CD14-positive monocyte (primary cell): ENCODE results near the gene DPP6. TPM values are rescaled to one million over a fixed set of nuclear protein-coding genes. Genes with fewer than 3 reads are reported as not detected.

ENCODE experiments used
- DNase-seq, 3 donors: peaks; one replicate each; pipeline ENCODE4 v3.0.0-alpha.2; 2011 to 2022
- H2AFZ ChIP-seq: 2 replicates; pipeline ENCODE4 v1.6.0; 2012; ENCODE audit warnings: mild to moderate bottlenecking, low read depth, low read length, inconsistent platforms; ENCODE audit not compliant: insufficient read depth, poor library complexity, severe bottlenecking
- H3K27ac ChIP-seq, 2 donors: 1 replicate in 1 of 2; 2 replicates in 1 of 2; pipeline ENCODE4 v1.5.1; 2012 to 2013; ENCODE audit warnings: low read length in 2 of 2, control low read depth in 1 of 2, inconsistent platforms in 1 of 2, low read depth in 1 of 2, mild to moderate bottlenecking in 1 of 2
- H3K27me3 ChIP-seq, 2 donors: one replicate each; pipeline versions ENCODE4 v1.6.0 to v1.6.1; 2011 to 2013; ENCODE audit warnings: low read length in 2 of 2; ENCODE audit not compliant: control insufficient read depth in 2 of 2, insufficient read depth in 2 of 2
- H3K36me3 ChIP-seq, 2 donors: replicated peaks in 1 of 2; 1 replicate in 1 of 2; 2 replicates in 1 of 2; pipeline versions ENCODE4 v1.5.1 to v1.6.1; 2012 to 2013; ENCODE audit warnings: low read length in 2 of 2, control low read depth in 1 of 2, inconsistent platforms in 1 of 2, mild to moderate bottlenecking in 1 of 2; ENCODE audit not compliant: insufficient read depth in 2 of 2, control insufficient read depth in 1 of 2
- H3K4me1 ChIP-seq, 2 donors: 1 replicate in 1 of 2; 2 replicates in 1 of 2; pipeline versions ENCODE4 v1.5.1 to v1.6.1; 2012 to 2013; ENCODE audit warnings: low read length in 2 of 2, control low read depth in 1 of 2, inconsistent platforms in 1 of 2, mild to moderate bottlenecking in 1 of 2, moderate library complexity in 1 of 2; ENCODE audit not compliant: insufficient read depth in 2 of 2, control insufficient read depth in 1 of 2
- H3K4me2 ChIP-seq: replicated peaks from 2 replicates; pipeline ENCODE3; 2012; ENCODE audit warnings: low read length, moderate library complexity, mild to moderate bottlenecking; ENCODE audit not compliant: poor library complexity, severe bottlenecking; ENCODE audit errors: extremely low read depth
- H3K4me3 ChIP-seq, 3 experiments: fragments of 200-600 bp in 1 of 3; sonication (generic) in 1 of 3; replicated peaks in 1 of 3; 1 replicate in 2 of 3; 2 replicates in 1 of 3; pipeline ENCODE4 v1.5.1; 2011 to 2013; ENCODE audit warnings: low read length in 3 of 3, mild to moderate bottlenecking in 3 of 3, control low read depth in 2 of 3, low read depth in 2 of 3, inconsistent platforms in 1 of 3, moderate library complexity in 1 of 3
- H3K79me2 ChIP-seq: 2 replicates; pipeline ENCODE4 v1.6.0; 2012; ENCODE audit warnings: mild to moderate bottlenecking, control low read depth, inconsistent platforms, low read length, moderate library complexity; ENCODE audit not compliant: insufficient read depth
- H3K9ac ChIP-seq: 2 replicates; pipeline ENCODE4 v1.6.0; 2017; ENCODE audit warnings: low read length, mild to moderate bottlenecking; ENCODE audit not compliant: insufficient read depth, poor library complexity, severe bottlenecking
- H3K9me3 ChIP-seq, 2 donors: replicated peaks in 1 of 2; 1 replicate in 1 of 2; 2 replicates in 1 of 2; pipeline versions ENCODE4 v1.5.1 to v1.6.1; 2012 to 2013; ENCODE audit warnings: low read length in 2 of 2, control low read depth in 1 of 2; ENCODE audit not compliant: control insufficient read depth in 1 of 2, insufficient read depth in 1 of 2
- H4K20me1 ChIP-seq: 2 replicates; pipeline ENCODE4 v1.6.0; 2012; ENCODE audit warnings: mild to moderate bottlenecking, low read length, control low read depth, moderate library complexity; ENCODE audit not compliant: insufficient read depth
- H3K27ac Mint-ChIP-seq, 7 donors: one replicate each; pipeline ENCODE4 v1.8.0; 2020; ENCODE audit warnings: mild to moderate bottlenecking in 7 of 7, mixed read lengths in 7 of 7, moderate library complexity in 6 of 7, inconsistent platforms in 2 of 7
- H3K27me3 Mint-ChIP-seq, 3 donors: one replicate each; pipeline ENCODE4 v1.8.0; 2021 to 2022; ENCODE audit warnings: low read depth in 3 of 3, mild to moderate bottlenecking in 3 of 3, mixed read lengths in 3 of 3, moderate library complexity in 3 of 3, inconsistent platforms in 1 of 3
- H3K36me3 Mint-ChIP-seq, 2 donors: one replicate each; pipeline ENCODE4 v1.8.0; 2020; ENCODE audit warnings: mixed read lengths in 2 of 2, inconsistent platforms in 1 of 2, mild to moderate bottlenecking in 1 of 2
- H3K4me1 Mint-ChIP-seq: one replicate; pipeline ENCODE4 v1.8.0; 2020; ENCODE audit warnings: mild to moderate bottlenecking, mixed read lengths
- H3K4me3 Mint-ChIP-seq, 2 donors: one replicate each; pipeline ENCODE4 v1.8.0; 2020; ENCODE audit warnings: mild to moderate bottlenecking in 2 of 2, mixed read lengths in 2 of 2, moderate library complexity in 1 of 2
- H3K9me3 Mint-ChIP-seq, 7 donors: one replicate each; pipeline ENCODE4 v1.8.0; 2020 to 2022; ENCODE audit warnings: mixed read lengths in 7 of 7, mild to moderate bottlenecking in 6 of 7, moderate library complexity in 6 of 7, inconsistent platforms in 2 of 7
- CTCF ChIP-seq: fragments of 200-600 bp; IDR thresholded peaks from one replicate; pipeline ENCODE4 v1.8.0; 2022; ENCODE audit warnings: antibody characterized with exemption, mild to moderate bottlenecking
- WGBS: methylation state at CpG from one replicate; pipeline ENCODE4 v1.1.5; 2013; ENCODE audit warnings: missing lambda C conversion rate; ENCODE audit not compliant: insufficient coverage; 5-methylcytosine and 5-hydroxymethylcytosine counted together
- intact Hi-C, 2 donors: fragments of 100-400 bp; cut with micrococcal nuclease; formaldehyde crosslinking; loops; one replicate each; pipeline versions ENCODE4 v1.15.0 to v1.15.1; 2023
- polyA plus RNA-seq, 3 donors: library from polyadenylated mRNA; depleted of rRNA in 1 of 3; unstranded in 2 of 3; stranded (reverse) in 1 of 3; fragments of 300-500 nt in 2 of 3; fragments of >200 nt in 1 of 3; fragmentation: Illumina TruSeq in 2 of 3; gene quantifications; 1 replicate in 2 of 3; 2 replicates in 1 of 3; pipeline ENCODE4 v1.2.3, GENCODE V29; 2012 to 2021

Gene DPP6
- polyA plus RNA-seq, 3 donors = not detected

GRCh38 chr7:154777489-154777888 lies 725.3 kb downstream of the DPP6 start:
- Mint-ChIP-seq H3K9me3 (peaks cover 8 to 37% (median 10%) of the 10 kb centered on the region in 7 donors), H3K4me3 (no peak overlapping the region), H3K27ac (no peak overlapping the region), H3K36me3 (no peaks in the 10 kb centered on the region), H3K4me1 (no peaks in the 10 kb centered on the region), H3K27me3 (peaks cover 0 to 2% (median 2%) of the 10 kb centered on the region in 3 donors)
- WGBS = 94% methylated on average over 13 of the region's 13 CpGs
- Histone ChIP-seq H3K9ac (no peak overlapping the region), H3K36me3 (no peaks in the 10 kb centered on the region), H4K20me1 (no peaks in the 10 kb centered on the region), H3K4me3 (no peak overlapping the region), H3K27me3 (no peaks in the 10 kb centered on the region), H3K4me1 (no peaks in the 10 kb centered on the region), H3K9me3 (peaks cover 16 to 21% of the 10 kb centered on the region in 2 donors), H3K4me2 (no peak overlapping the region), H3K27ac (no peak overlapping the region), H2AFZ (no peak overlapping the region), H3K79me2 (no peaks in the 10 kb centered on the region)
- intact Hi-C loops = no loop called here
- no peak for TF ChIP-seq CTCF
- no peak for DNase-seq

- H3K9ac ChIP-seq = no peak overlapping the region
- intact Hi-C loops = no loop called here
- H3K79me2 ChIP-seq = no peaks in the 10 kb centered on the region
- Mint-ChIP-seq H3K9me3 (peaks cover 8 to 37% (median 11%) of the 10 kb centered on the region in 7 donors), H3K27me3 (peaks cover 0 to 2% (median 2%) of the 10 kb centered on the region in 3 donors), H3K4me3 (no peak overlapping the region), H3K36me3 (no peaks in the 10 kb centered on the region), H3K27ac (no peak overlapping the region), H3K4me1 (no peaks in the 10 kb centered on the region)
- H3K27ac ChIP-seq = no peak overlapping the region
- no peak overlapping the region for H3K4me2 ChIP-seq
- H2AFZ ChIP-seq = no peak overlapping the region
- 98% methylated on average over 4 of the region's 6 CpGs for WGBS
- TF ChIP-seq CTCF = no peak
- H3K9me3 ChIP-seq = peaks cover 18 to 22% of the 10 kb centered on the region in 2 donors
- H3K36me3 ChIP-seq = no peaks in the 10 kb centered on the region
- no peaks in the 10 kb centered on the region for H3K27me3 ChIP-seq
- H4K20me1 ChIP-seq = no peaks in the 10 kb centered on the region
- no peak for DNase-seq
- H3K4me3 ChIP-seq = no peak overlapping the region
- no peaks in the 10 kb centered on the region for H3K4me1 ChIP-seq
Observed at GRCh38 chr7:154777908-154778307, 725.7 kb downstream of the DPP6 start.
